GM18858 (cell line): Measurements from ENCODE around the gene CCNC.

Source experiments
- ATAC-seq: cut with Tn5 transposase; IDR thresholded peaks from one replicate; pipeline ENCODE4 v1.9.1; 2021; ENCODE audit not compliant: unreplicated experiment

Gene CCNC, protein sequence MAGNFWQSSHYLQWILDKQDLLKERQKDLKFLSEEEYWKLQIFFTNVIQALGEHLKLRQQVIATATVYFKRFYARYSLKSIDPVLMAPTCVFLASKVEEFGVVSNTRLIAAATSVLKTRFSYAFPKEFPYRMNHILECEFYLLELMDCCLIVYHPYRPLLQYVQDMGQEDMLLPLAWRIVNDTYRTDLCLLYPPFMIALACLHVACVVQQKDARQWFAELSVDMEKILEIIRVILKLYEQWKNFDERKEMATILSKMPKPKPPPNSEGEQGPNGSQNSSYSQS

DNA sequence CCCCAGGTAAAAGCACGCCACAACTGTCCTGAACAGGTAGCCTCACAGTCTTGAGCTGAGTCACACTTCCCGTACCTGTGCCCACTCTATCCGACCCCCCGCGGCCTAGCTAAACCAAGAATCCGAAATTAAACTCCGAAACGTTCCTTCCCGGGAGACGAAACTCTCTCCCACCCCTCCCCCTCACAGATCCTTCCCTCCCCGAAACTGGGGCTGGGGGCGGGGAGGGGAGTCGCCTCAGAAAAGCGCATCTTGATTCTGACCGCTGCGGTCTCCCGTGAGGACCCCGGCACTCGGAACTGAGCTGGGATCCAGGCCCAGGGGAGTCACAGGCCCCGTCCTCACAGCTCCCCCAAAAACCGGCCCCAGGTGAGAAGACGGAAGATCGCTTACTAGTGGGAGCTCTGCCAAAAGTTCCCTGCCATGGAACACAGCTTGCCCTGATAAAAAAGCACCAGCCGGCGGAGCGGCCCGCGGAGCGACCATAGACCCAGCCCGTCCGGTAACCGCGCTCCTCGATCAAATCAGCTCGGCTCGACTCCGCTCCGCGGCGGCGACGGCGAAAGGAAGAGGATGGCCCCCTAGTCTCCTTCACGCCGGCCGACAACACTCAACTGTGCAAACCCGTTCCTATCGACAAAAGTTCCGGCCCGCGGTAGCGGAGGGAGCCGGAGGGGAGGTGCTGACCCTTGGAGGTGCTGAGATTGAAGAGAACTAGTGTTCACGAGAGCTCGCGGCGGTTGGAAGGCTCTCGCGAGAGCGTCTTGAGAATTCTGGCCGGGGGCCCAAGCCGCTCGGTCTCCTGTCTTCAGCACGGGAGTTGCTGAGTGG, at the start of gene CCNC:
Gene CCNC (minus strand): TSS at position 558 of the 831 bp plus-strand sequence. CDS start 133 bp downstream, at position 425.
- ATAC-seq: peak; percentile 96

DNA sequence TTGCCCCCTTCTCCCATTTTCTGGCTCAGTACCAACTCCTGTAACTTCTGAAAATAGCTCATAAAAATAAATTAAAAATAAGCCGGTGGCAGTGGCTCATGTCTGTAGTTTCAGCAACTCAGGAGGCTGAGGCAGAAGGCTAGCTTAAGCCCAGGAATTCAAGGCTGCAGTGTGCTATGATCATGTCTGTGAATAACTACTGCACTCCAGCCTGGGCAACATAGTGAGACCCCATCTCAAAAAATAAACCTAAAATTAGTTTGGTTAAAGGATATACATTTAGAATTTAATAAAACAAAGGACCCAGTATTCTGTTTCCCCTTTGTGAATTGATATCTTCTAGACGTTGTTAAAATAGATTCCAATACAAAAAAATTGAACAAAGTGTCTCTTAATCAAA, 48.7 kb upstream of the CCNC start:
- no peak for ATAC-seq

DNA sequence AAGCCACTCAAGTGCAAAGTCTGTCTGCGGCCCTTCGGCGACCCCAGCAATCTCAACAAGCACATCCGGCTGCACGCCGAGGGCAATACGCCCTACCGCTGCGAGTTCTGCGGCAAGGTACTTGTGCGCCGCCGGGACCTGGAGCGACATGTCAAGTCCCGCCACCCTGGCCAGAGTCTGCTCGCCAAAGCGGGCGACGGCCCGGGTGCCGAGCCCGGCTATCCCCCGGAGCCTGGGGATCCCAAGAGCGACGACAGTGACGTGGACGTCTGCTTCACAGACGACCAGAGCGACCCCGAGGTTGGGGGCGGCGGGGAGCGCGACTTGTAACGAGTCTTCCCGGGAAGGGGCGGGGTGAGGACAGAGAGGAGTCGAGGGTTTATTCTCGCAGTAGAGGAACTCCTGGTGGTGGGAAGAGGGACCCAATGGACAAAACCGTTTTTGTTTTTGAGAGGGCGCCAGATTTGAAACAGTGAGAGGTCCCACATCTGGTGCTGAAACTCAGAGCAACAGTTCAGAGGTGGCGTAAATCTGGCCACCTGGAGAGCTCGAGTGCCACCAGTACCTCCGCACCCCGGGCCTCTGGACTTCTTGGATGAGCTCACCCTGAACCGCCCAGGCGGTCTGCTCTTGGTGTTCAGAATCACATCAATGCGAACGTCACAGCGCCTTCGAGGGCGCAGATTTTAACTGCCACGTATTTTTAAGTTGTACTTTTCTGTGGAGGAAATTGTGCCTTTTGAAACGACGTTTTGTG, 46.1 kb upstream of the CCNC start:
- no peak for ATAC-seq

DNA sequence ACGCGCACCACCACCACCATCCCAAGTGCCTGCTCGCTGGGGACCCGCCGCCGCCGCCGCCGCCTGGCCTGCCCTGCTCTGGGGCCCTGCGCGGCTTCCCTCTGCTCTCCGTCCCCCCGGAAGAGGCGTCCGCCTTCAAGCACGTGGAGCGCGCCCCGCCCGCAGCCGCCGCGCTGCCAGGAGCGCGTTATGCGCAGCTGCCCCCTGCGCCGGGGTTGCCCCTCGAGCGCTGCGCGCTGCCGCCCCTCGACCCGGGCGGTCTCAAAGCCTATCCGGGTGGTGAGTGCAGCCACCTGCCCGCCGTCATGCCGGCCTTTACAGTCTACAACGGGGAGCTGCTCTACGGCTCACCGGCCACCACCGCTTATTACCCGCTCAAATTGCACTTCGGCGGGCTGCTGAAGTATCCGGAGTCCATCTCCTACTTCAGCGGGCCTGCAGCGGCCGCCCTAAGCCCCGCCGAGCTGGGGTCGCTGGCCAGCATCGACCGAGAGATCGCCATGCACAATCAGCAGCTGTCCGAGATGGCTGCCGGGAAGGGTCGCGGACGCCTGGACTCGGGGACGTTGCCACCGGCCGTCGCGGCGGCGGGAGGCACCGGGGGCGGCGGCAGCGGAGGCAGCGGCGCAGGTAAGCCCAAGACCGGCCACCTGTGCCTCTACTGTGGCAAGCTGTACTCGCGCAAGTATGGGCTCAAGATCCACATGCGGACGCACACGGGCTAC, 45.4 kb upstream of the CCNC start:
- ATAC-seq: peak; percentile 43

DNA sequence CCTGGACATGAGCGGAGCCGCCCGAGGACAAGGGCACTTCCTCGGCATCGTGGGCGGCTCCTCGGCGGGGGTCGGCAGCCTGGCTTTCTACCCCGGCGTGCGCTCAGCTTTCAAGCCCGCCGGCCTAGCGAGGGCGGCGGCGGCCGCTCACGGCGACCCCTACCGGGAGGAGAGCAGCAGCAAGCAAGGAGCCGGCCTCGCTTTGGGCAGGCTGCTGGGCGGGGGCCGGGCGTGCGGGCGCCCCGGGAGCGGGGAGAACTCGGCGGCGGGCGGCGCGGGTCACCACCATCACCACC, 44.9 kb upstream of the CCNC start:
- peak; percentile 37 for ATAC-seq

DNA sequence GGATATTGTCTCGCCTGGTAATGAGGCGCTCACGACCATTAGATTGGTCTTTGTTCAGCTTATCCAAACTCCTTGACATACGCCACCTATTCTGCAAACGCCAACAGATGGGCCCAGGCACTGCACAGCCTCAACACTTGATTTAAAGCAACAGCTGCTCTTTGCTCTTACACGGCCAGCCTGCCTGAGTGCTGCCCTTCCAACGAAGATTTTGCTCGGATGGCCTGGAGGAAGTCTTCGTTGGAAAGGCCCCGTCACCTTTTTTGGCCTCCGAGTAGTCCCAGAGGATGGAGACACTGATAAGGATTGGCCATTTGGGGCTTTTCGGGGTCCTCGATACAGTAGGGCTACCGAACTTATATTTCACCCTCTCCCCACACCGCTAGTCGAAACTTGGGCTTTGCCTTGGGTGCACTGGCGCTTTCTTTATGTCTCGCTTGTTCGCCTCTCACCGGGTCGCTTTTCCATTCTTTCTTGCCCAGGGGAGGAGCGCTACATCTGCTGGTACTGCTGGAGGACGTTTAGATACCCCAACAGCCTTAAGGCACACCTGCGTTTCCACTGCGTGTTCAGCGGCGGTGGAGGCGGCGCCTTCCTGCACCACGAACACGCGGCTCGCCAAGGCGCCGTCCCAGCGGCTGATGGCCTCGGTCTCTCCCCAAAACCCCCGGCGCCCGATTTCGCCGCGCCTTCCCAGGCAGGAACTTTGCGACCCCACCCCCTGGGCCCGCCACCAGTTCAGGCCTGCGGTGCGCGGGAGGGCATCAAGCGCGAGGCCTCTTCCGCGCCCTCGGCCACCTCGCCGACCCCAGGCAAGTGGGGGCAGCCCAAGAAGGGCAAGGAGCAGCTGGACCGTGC, 44.3 kb upstream of the CCNC start:
- no peak for ATAC-seq

DNA sequence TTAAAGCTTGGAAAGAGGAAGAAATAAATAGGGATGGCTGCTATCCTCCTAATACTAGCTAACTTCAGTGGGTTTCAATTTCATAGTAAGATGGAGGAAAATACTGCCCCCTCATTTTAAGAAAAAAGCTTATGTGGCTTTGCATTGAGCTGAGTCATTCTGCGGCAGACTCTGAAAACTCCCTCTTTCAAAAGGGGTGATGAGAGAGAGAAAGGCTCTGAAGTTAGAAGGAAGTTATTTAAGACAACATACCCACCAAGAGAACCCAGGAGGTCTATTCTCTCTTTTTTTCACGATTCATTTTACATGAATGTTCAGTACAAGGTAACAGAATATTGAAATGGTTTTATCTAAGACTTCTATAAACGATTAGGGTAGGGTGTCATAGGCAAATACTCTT, 42.7 kb upstream of the CCNC start:
- peak; percentile 68 for ATAC-seq

DNA sequence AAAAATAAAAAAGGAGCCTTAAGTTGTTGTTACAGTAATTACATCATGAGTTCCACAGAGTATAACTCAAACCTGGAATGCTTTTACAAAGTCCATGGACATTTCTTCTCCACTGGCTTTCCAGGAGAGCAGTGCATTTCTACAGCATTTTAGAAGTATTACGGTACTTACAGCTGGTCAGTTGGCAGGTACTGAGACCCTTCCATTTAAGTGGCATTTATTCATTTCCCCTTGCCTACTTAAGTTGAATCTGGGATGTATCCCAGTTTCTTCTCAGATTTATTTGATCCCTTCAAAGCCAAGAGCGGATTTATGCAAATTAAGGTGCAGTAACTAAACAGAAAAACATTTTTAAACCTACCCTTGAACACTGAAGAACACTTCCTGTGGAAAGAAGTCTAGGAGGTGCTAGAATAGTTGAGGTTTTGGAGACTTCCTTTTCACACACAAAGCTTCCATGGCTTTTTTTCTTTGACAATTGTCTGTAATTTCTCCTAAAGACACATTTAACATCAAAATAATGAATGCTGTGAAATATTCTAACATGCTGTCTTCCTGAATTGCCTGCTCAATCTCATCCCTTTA, 41.5 kb upstream of the CCNC start:
- no peak for ATAC-seq

DNA sequence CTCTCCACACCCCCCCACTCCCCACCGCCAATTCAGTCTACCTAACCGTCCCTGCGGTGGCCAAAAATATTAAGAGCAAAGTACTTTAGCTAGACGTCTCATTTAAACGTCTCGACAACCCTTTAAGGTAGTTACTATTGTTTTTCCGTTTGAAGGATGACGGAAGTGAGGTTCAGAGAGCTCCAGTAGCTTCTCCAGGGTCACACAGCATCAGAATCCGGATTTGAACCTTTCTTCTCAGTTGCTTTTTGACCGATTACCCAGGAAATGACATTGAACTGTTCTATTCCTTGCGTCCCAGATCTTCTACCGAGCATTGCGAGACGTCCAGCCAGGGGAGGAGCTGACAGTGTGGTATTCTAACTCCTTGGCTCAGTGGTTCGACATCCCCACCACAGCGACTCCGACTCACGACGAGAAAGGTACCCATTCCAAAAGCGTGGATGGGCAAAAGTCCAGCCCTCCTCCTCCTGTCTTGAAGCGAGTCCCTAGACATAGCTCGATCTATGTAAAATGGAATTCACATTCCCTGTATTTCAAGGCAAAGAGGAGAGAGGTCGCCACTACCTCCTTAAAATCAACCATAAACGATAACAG, 40.5 kb upstream of the CCNC start:
- no peak for ATAC-seq

DNA sequence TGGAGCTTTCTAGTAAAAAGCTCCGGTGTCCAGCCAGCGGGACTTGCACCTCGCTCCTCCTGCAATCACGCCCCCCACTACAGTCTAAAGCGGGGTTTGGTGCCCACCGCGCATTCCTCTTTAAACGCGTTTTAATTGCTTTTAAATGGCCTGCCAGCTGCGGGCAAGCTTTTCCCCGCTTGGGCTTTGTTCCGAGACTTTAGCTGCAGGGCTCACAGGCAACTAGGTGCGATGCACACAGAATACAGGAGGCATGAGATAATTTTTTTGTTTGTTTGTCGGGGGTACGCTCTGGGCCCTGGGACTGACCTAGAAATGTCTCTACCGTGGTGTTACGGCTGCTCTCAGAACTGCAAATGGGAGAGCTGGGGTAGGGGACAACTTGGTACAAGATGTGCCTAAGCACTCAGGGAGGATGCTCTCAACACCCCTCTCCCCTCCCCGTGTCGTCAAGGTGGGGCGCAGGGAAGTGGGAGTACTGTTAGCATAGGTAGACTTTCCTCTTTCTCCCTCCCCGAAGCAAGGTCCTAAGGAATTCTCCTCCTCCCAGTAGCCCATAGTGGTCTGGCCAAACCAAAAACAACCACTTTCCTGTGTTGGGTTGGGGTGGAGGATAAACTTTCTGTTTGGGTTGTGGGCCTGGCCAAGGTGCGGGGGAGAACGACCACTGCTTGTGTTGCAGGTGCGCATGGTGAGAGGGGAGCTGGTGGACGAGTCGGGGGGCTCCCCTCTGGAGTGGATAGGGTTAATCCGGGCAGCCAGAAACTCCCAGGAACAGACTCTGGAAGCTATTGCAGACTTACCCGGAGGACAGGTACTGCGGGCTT, 39.8 kb upstream of the CCNC start:
- no peak for ATAC-seq

DNA sequence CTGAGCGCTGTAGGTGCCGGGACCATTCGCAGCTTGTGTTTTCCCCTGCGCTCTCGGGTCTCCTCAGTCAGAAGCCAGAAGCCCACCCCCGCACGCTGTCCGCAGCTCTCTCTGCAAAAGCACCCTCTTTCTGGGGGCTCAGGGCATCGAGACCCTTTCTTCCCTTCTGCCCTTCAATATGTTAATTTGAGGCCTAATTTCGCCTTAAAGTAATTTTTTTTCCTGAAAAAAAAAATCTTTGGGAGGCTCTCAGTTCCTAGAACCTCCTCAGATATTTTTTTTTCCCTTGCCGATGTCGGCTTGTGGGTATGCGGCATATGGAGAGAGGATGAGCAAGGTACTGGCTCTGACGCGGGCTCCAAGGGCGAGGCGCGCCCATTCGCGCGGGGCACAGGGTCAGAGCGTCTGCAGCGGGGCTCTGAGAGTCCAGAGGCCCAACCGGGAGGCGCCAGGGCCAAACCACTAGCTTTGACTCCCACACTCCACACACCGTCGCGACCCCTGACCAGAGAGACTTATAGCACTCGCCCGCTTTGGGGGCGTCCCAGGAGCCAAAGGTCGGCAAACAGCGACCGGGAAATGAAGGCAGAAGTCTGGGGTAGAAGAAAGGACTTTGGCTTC, 39.1 kb upstream of the CCNC start:
- ATAC-seq: no peak

DNA sequence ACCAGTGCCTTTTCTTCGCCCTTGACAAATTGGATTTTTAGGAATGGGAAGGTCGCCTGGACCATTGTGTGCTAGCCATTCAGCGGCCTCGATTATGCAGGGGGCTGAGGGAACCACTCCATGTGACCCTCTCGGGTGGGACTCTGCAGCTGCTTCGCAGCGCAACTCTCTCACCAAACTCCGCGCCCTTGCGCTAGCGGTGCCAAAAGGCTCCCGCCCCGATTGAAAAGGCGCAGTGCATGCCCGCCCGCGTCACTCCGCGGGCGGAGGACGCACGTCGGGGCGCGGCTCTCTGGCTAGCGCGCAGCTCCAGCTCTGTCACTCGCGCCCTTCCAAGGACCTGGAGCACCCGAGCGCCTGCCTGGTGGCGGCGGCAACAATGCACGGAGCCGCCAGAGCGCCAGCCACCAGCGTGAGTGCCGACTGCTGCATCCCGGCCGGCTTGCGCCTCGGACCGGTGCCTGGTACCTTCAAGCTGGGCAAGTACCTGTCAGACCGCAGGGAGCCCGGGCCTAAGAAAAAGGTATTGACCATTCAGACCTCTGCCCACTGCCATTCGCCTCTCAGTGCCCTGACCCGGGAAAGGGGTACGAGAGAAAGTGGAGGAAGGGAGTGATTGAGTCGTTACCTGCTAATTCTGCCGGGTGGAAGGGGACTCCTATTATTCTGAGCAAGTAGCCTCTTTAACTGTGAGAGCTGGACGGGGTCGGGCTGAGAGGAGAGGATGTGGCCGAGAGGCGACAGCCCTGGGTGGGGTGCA, 38.4 kb upstream of the CCNC start, which contains the start of gene PRDM13:
Gene PRDM13 (plus strand): TSS at position 178 of the 760 bp plus-strand sequence. CDS start 202 bp downstream, at position 380.
- ATAC-seq: no peak

DNA sequence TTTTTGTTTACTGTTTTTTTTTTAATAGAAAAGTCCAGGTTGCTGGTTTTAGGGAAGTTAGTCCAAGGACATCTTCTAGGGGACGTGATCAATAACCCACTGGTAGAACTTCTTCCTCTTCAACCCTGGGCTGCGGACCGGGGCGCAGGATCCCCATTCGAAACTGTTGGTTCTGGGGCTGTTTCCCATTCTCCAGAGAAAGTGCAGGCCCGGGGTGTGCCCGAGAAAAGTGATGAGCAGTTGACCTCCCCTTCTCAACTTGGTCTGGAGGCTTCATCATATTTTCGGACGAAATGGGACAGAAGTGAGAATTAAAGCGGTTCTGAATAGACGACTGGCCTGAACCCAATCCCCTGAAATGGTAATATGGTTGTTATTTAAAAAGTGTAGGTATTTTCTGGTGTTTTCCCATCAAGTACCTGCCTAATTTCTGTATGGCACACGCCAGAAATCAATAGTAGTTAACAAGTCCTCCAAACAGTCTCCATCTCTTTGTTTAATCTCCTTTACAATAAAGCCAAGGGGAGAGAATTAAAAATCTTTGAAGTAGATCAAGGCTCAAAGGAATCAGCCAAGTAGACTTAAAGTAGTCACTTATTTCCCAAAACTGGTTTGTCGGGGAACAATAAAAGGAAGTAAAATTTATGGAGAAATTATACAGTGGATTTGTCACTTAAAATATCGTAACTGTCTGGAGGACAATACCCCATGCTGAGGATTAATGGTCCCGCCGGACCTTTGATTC, 37.6 kb upstream of the CCNC start:
- no peak for ATAC-seq

DNA sequence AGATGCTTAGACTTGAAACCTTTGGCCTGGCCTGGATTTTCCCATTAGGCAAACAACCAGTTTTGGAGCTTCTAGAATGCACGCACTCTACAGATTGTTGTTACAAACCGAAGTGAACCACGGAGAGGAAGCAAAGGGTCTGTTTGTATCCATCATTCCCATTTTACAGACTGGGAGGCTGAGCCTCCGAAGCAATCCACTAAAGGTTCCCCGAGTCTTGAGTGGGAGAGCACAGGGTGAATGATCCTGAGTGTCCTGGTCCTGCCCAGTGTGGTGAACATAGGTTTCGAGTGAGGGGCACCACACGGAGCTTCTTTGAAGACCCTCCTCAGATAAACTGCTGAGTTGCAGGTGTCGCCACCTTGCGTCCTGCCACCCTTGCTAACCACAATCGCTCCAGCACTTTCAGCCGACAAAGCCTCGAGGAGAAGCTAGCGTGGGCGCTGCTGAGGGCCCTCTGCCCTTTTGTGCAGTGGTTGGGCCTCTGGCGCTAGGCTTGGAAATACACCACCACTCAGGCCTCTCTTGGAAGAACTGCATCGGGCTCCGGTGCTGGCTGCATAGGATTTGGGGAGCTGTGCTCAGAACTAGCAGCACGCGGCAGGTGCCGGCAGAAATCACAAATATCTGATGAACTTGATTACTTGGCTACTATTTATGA, 36.7 kb upstream of the CCNC start:
- no peak for ATAC-seq

DNA sequence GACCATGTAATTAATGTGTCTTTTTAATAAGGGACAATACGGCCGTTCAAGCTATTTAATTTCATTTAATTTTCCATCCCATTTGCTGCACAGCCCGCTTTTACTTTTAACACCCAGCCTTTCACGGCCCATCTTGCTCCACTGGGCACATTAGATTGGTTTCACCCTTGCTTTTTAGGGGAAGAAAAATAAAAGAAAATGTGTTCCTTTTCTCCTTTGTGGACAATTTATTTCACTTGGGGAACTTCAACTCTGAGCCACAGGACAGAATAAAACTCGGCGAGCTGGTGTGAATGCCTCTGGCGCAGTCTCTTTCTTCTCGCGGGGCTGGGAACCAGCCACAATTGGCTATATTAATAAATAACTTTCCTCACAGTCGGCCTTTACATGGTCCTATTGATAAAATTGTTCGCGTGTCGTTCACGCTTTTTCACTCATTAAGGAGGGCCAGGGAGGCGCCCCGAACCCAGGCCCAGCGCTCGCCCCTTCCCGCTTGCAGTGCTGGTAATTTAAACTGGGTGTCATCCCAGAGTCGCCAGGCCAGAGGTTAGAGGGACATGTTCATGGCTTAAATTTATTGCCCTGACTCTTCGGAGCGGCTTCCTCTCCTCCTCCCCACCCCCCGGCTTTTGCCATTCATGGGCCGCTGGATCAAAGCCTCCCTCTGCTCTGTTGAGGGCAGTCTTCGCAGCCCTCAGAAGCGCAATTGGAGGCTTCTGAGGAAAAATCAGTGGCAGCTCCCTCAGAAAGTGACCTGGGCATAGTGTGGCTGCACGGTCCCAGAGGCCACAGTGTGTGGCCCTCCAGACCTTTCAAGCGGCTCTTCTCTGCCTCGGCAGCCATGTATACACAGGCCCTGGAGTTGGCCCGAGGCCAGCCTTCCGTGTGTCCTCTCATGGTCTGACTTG, 36.0 kb upstream of the CCNC start:
- ATAC-seq: no peak
